Thyroid gland (tissue), 4 donors: ENCODE measurements around the gene BCAS3. TPM values are rescaled to one million over a fixed set of nuclear protein-coding genes. Genes with fewer than 3 reads are reported as not detected.

Experiments
- DNase-seq, 2 donors: peaks; one replicate each; pipeline ENCODE4 v3.0.0-alpha.2; 2019
- H3K27ac ChIP-seq, 3 donors: fragments of 200-600 bp; sonication (generic); 1 replicate in 2 of 3; 2 replicates in 1 of 3; pipeline ENCODE4 v1.5.1; 2016 to 2019; ENCODE audit warnings: mild to moderate bottlenecking in 1 of 3, moderate library complexity in 1 of 3
- H3K27me3 ChIP-seq: fragments of 200-600 bp; sonication (generic); one replicate; pipeline ENCODE4 v1.5.1; 2019
- H3K36me3 ChIP-seq, 2 donors: fragments of 200-600 bp; sonication (generic); one replicate each; pipeline ENCODE4 v1.5.1; 2016 to 2019
- H3K4me1 ChIP-seq, 2 donors: fragments of 200-600 bp; sonication (generic); one replicate each; pipeline ENCODE4 v1.5.1; 2017 to 2019
- H3K4me3 ChIP-seq, 3 donors: fragments of 200-600 bp; sonication (generic); replicated peaks in 1 of 3; 1 replicate in 2 of 3; 2 replicates in 1 of 3; pipeline ENCODE4 v1.5.1; 2016; ENCODE audit warnings: mild to moderate bottlenecking in 1 of 3
- H3K9me3 ChIP-seq: fragments of 200-600 bp; sonication (generic); one replicate; pipeline ENCODE4 v1.5.1; 2017
- CTCF ChIP-seq, 6 experiments: fragments of 200-600 bp in 3 of 6; fragments of 450-650 bp in 3 of 6; sonication (generic) in 3 of 6; IDR thresholded peaks; one replicate each; pipeline ENCODE4 v1.5.1; 2016 to 2019; ENCODE audit warnings: antibody characterized with exemption in 6 of 6, mild to moderate bottlenecking in 2 of 6, inconsistent platforms in 1 of 6, moderate library complexity in 1 of 6
- POLR2A ChIP-seq, 2 donors: fragments of 450-650 bp; IDR thresholded peaks; one replicate each; pipeline ENCODE4 v1.6.1; 2017; ENCODE audit warnings: antibody characterized with exemption in 2 of 2, mild to moderate bottlenecking in 2 of 2, moderate library complexity in 1 of 2
- WGBS, 2 donors: methylation state at CpG; one replicate each; pipeline ENCODE4 v1.1.5; 2017; 5-methylcytosine and 5-hydroxymethylcytosine counted together
- intact Hi-C: fragments of 100-400 bp; cut with DNase I; formaldehyde crosslinking; loops from one replicate; pipeline ENCODE4 v1.15.1; 2023
- total RNA-seq, 4 donors: library from RNA; depleted of rRNA; stranded (reverse); fragments of >200 nt; gene quantifications; one replicate each; pipeline ENCODE4 v1.2.3, GENCODE V29; 2016

The BCAS3 gene
- total RNA-seq, 4 donors from 2014 or later: 41.8 to 78.7 (median 51.6) TPM

GRCh38 chr17:60641810-60642220, 35.8 kb upstream of the BCAS3 start:
- intact Hi-C loops: loop anchor here (10.0 kb wide), 1 partner anchor 67 kb away; no protein-coding TSS in a partner anchor
- H3K4me1 ChIP-seq: peaks cover 0 to 13% of the 10 kb centered on the region in 2 donors
- 35 to 38% methylated on average over 1 of the region's 1 CpG for WGBS, 2 donors
- no peaks in the 10 kb centered on the region for H3K9me3 ChIP-seq
- TF ChIP-seq CTCF (IDR thresholded peaks at IDR 0.05) (peak in 3 of 6 experiments; percentile 35 to 53 (median 43)), POLR2A (IDR thresholded peaks at IDR 0.05) (no peak)
- H3K36me3 ChIP-seq: no peaks in the 10 kb centered on the region
- no peak overlapping the region for H3K27ac ChIP-seq
- no peak overlapping the region for H3K4me3 ChIP-seq
- peak; percentile 57 to 66 for DNase-seq
- H3K27me3 ChIP-seq: no peaks in the 10 kb centered on the region

GRCh38 chr17:60645918-60646523, 31.6 kb upstream of the BCAS3 start:
- no peaks in the 10 kb centered on the region for H3K27me3 ChIP-seq
- peaks cover 5 to 10% of the 10 kb centered on the region in 2 donors for H3K36me3 ChIP-seq
- 85 to 90% methylated on average over 3 of the region's 3 CpGs for WGBS, 2 donors
- intact Hi-C loops: loop anchor here (10.0 kb wide), 1 partner anchor 71 kb away; no protein-coding TSS in a partner anchor
- TF ChIP-seq POLR2A (IDR thresholded peaks at IDR 0.05) (no peak), CTCF (IDR thresholded peaks at IDR 0.05) (no peak)
- H3K4me1 ChIP-seq: peaks cover 0 to 13% of the 10 kb centered on the region in 2 donors
- H3K9me3 ChIP-seq: no peaks in the 10 kb centered on the region
- H3K27ac ChIP-seq: no peak overlapping the region
- H3K4me3 ChIP-seq: no peak overlapping the region
- DNase-seq: no peak

- Histone ChIP-seq H3K36me3 (peaks cover 5 to 10% of the 10 kb centered on the region in 2 donors), H3K4me3 (no peak overlapping the region), H3K4me1 (peaks cover 0 to 11% of the 10 kb centered on the region in 2 donors), H3K27ac (no peak overlapping the region), H3K27me3 (no peaks in the 10 kb centered on the region), H3K9me3 (no peaks in the 10 kb centered on the region)
- whole genome bisulfite sequencing, 2 donors: 90 to 94% methylated on average over 3 of the region's 3 CpGs
- intact Hi-C loops: loop anchor here (10.0 kb wide), 1 partner anchor 72 kb away; no protein-coding TSS in a partner anchor
- DNase-seq: no peak
- no peak for TF ChIP-seq CTCF (IDR thresholded peaks at IDR 0.05)
- TF ChIP-seq POLR2A (IDR thresholded peaks at IDR 0.05): no peak
Observed at GRCh38 chr17:60646701-60647100, 30.9 kb upstream of the BCAS3 start.

GRCh38 chr17:60647705-60648104, 29.9 kb upstream of the BCAS3 start:
- Histone ChIP-seq H3K27ac (no peak overlapping the region), H3K4me3 (no peak overlapping the region), H3K4me1 (peaks cover 0 to 7% of the 10 kb centered on the region in 2 donors), H3K27me3 (no peaks in the 10 kb centered on the region), H3K9me3 (no peaks in the 10 kb centered on the region), H3K36me3 (peaks cover 5 to 10% of the 10 kb centered on the region in 2 donors)
- intact Hi-C loops: loop anchor here (10.0 kb wide), 1 partner anchor 73 kb away; no protein-coding TSS in a partner anchor
- no peak for TF ChIP-seq POLR2A (IDR thresholded peaks at IDR 0.05)
- 97 to 100% methylated on average over 1 of the region's 1 CpG for WGBS, 2 donors
- DNase-seq: no peak

GRCh38 chr17:60652454-60653247, 25.0 kb upstream of the BCAS3 start:
- Histone ChIP-seq H3K27ac (no peak overlapping the region), H3K36me3 (peaks cover 5 to 17% of the 10 kb centered on the region in 2 donors), H3K4me1 (no peaks in the 10 kb centered on the region), H3K9me3 (no peaks in the 10 kb centered on the region), H3K27me3 (no peaks in the 10 kb centered on the region), H3K4me3 (no peak overlapping the region)
- DNase-seq: no peak
- intact Hi-C loops: no loop called here
- WGBS, 2 donors: 90 to 94% methylated on average over 2 of the region's 2 CpGs
- TF ChIP-seq POLR2A (IDR thresholded peaks at IDR 0.05) (no peak), CTCF (IDR thresholded peaks at IDR 0.05) (no peak)
